A549 (cell line): Measurements from ENCODE around the gene SIM2.

Experiments
- CEBPB ChIP-seq, 2 experiments: fragments of >200 bp in 1 of 2; sonication (Bioruptor Twin) in 1 of 2; formaldehyde crosslinking in 1 of 2; IDR thresholded peaks; 2 replicates each; pipeline ENCODE4 v1.6.1; 2012 to 2016
- EP300 ChIP-seq, 2 experiments: fragments of >200 bp; sonication (Bioruptor Twin); formaldehyde crosslinking; IDR thresholded peaks; 2 replicates in 1 of 2; 3 replicates in 1 of 2; pipeline ENCODE4 v1.6.1; 2016 to 2017
- GATA3 ChIP-seq: IDR thresholded peaks from 2 replicates; pipeline ENCODE4 v1.6.1; 2012; ENCODE audit warnings: borderline replicate concordance
- HDAC2 ChIP-seq: fragments of 200-600 bp; sonication (generic); IDR thresholded peaks from 2 replicates; pipeline ENCODE4 v1.6.1; 2016
- MYC ChIP-seq: IDR thresholded peaks from 2 replicates; pipeline ENCODE4 v1.6.1; 2012; ENCODE audit warnings: mild to moderate bottlenecking, inconsistent platforms, low read length, improper control_type of control experiment, borderline replicate concordance
- POLR2A ChIP-seq: IDR thresholded peaks from 2 replicates; pipeline ENCODE4 v1.6.1; 2012; ENCODE audit warnings: mild to moderate bottlenecking, low read length
- POLR2AphosphoS2 ChIP-seq: conservative IDR thresholded peaks from 2 replicates; pipeline ENCODE4 v1.6.1; 2012; ENCODE audit warnings: low read length, improper control_type of control experiment, inconsistent platforms
- RAD21 ChIP-seq, 2 experiments: fragments of >200 bp in 1 of 2; sonication (Bioruptor Twin) in 1 of 2; formaldehyde crosslinking in 1 of 2; IDR thresholded peaks in 1 of 2; conservative IDR thresholded peaks in 1 of 2; 2 replicates in 1 of 2; 3 replicates in 1 of 2; pipeline ENCODE4 v1.6.1; 2012 to 2018; ENCODE audit warnings: inconsistent platforms in 1 of 2
- RARB ChIP-seq: fragments of 250-450 bp; sonication (Bioruptor Pico); IDR thresholded peaks from 2 replicates; pipeline ENCODE4 v1.8.0; 2021; ENCODE audit warnings: mild to moderate bottlenecking, moderate library complexity
- TF ChIP-seq, protein P1 (sequence below): fragments of 450-650 bp; IDR thresholded peaks from 2 replicates; pipeline ENCODE4 v1.6.1; 2014; ENCODE audit warnings: antibody characterized with exemption
- TF ChIP-seq, protein P2 (sequence below): fragments of >200 bp; sonication (Bioruptor Twin); formaldehyde crosslinking; IDR thresholded peaks from 3 replicates; pipeline ENCODE4 v1.5.1; 2016
- TF ChIP-seq, protein P3 (sequence below): fragments of 150-350 bp; IDR thresholded peaks from 2 replicates; pipeline ENCODE4 v1.6.1; 2014; ENCODE audit warnings: low read depth, mild to moderate bottlenecking, low read length
- TF ChIP-seq, protein P4 (sequence below): fragments of 200-600 bp; sonication (generic); IDR thresholded peaks from 2 replicates; pipeline ENCODE4 v1.6.1; 2016; ENCODE audit warnings: antibody characterized with exemption, mild to moderate bottlenecking, moderate library complexity

DNA sequence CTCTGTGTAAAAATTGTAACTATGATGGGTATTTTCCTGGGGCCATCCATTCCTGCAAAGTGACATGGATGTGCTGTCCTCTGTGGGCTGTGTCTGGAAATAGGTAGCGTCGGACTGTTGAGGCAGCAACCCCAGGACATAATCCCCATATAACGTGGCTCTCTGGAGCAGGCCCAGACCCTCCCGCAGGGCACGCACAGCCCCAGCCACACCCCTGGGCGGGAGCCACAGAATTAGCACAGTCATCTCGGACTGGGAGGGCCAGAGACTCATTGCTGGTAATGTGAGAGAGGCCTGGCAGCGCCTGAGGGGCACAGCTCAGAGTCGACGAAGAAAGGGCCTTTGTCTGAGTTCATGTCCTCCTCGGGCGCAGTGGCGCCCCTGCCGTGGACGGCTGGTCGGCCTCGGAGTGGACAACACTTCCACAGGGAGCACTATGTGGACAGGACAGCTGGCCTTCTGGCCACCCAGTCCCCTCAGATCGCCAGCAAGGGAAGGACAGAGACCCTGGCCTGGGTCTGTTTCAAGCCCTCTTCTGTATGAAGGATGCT lies 20.1 kb downstream of the SIM2 start:
- TF ChIP-seq POLR2A, result no peak
- no peak for TF ChIP-seq MYC
- no peak for TF ChIP-seq CEBPB (IDR thresholded peaks at IDR 0.05)
- TF ChIP-seq, protein P1, sequence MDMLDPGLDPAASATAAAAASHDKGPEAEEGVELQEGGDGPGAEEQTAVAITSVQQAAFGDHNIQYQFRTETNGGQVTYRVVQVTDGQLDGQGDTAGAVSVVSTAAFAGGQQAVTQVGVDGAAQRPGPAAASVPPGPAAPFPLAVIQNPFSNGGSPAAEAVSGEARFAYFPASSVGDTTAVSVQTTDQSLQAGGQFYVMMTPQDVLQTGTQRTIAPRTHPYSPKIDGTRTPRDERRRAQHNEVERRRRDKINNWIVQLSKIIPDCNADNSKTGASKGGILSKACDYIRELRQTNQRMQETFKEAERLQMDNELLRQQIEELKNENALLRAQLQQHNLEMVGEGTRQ, result no peak
- TF ChIP-seq, protein P2, sequence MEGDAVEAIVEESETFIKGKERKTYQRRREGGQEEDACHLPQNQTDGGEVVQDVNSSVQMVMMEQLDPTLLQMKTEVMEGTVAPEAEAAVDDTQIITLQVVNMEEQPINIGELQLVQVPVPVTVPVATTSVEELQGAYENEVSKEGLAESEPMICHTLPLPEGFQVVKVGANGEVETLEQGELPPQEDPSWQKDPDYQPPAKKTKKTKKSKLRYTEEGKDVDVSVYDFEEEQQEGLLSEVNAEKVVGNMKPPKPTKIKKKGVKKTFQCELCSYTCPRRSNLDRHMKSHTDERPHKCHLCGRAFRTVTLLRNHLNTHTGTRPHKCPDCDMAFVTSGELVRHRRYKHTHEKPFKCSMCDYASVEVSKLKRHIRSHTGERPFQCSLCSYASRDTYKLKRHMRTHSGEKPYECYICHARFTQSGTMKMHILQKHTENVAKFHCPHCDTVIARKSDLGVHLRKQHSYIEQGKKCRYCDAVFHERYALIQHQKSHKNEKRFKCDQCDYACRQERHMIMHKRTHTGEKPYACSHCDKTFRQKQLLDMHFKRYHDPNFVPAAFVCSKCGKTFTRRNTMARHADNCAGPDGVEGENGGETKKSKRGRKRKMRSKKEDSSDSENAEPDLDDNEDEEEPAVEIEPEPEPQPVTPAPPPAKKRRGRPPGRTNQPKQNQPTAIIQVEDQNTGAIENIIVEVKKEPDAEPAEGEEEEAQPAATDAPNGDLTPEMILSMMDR, result no peak
- no peak for TF ChIP-seq RARB (CRISPR knock-in tag)
- TF ChIP-seq RAD21 (conservative IDR thresholded peaks at IDR 0.05 in 1 of 2, IDR thresholded peaks at IDR 0.05 in 1 of 2), result no peak
- no peak for TF ChIP-seq HDAC2
- TF ChIP-seq GATA3, result no peak
- TF ChIP-seq EP300 (IDR thresholded peaks at IDR 0.05), result no peak
- TF ChIP-seq, protein P3, sequence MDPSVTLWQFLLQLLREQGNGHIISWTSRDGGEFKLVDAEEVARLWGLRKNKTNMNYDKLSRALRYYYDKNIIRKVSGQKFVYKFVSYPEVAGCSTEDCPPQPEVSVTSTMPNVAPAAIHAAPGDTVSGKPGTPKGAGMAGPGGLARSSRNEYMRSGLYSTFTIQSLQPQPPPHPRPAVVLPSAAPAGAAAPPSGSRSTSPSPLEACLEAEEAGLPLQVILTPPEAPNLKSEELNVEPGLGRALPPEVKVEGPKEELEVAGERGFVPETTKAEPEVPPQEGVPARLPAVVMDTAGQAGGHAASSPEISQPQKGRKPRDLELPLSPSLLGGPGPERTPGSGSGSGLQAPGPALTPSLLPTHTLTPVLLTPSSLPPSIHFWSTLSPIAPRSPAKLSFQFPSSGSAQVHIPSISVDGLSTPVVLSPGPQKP, result no peak
- no peak for TF ChIP-seq POLR2AphosphoS2
- TF ChIP-seq, protein P4, sequence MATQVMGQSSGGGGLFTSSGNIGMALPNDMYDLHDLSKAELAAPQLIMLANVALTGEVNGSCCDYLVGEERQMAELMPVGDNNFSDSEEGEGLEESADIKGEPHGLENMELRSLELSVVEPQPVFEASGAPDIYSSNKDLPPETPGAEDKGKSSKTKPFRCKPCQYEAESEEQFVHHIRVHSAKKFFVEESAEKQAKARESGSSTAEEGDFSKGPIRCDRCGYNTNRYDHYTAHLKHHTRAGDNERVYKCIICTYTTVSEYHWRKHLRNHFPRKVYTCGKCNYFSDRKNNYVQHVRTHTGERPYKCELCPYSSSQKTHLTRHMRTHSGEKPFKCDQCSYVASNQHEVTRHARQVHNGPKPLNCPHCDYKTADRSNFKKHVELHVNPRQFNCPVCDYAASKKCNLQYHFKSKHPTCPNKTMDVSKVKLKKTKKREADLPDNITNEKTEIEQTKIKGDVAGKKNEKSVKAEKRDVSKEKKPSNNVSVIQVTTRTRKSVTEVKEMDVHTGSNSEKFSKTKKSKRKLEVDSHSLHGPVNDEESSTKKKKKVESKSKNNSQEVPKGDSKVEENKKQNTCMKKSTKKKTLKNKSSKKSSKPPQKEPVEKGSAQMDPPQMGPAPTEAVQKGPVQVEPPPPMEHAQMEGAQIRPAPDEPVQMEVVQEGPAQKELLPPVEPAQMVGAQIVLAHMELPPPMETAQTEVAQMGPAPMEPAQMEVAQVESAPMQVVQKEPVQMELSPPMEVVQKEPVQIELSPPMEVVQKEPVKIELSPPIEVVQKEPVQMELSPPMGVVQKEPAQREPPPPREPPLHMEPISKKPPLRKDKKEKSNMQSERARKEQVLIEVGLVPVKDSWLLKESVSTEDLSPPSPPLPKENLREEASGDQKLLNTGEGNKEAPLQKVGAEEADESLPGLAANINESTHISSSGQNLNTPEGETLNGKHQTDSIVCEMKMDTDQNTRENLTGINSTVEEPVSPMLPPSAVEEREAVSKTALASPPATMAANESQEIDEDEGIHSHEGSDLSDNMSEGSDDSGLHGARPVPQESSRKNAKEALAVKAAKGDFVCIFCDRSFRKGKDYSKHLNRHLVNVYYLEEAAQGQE, result no peak
